ENCODE data around the gene GPI.

Gene GPI

GRCh38 chr19:34436716-34437115, 71.7 kb downstream of the GPI start:
- Histone ChIP-seq H3K4me1 (ENCODE audit: control insufficient read depth in 1 of 2, insufficient read depth in 2 of 2, low read length in 2 of 2) (peaks cover 0 to 7% of the 10 kb centered on the region in 2 donors), H3K4me3 (ENCODE audit: low read depth in 1 of 2, low read length in 2 of 2) (no peak overlapping the region), H3K27me3 (ENCODE audit: low read depth, low read length) (no peaks in the 10 kb centered on the region), H3K27ac (ENCODE audit: low read length) (no peak overlapping the region), H3K9me3 (ENCODE audit: control insufficient read depth in 1 of 2, low read length in 2 of 2) (no peaks in the 10 kb centered on the region), H3K36me3 (ENCODE audit: control insufficient read depth in 1 of 2, insufficient read depth in 2 of 2, low read length in 2 of 2) (peaks cover 32 to 50% of the 10 kb centered on the region in 2 donors)

- Histone ChIP-seq H3K27me3 (ENCODE audit: low read depth, low read length) (no peaks in the 10 kb centered on the region), H3K4me3 (ENCODE audit: low read depth in 1 of 2, low read length in 2 of 2) (no peak overlapping the region), H3K9me3 (ENCODE audit: control insufficient read depth in 1 of 2, low read length in 2 of 2) (no peaks in the 10 kb centered on the region), H3K36me3 (ENCODE audit: control insufficient read depth in 1 of 2, insufficient read depth in 2 of 2, low read length in 2 of 2) (peaks cover 63 to 68% of the 10 kb centered on the region in 2 donors), H3K27ac (ENCODE audit: low read length) (no peak overlapping the region), H3K4me1 (ENCODE audit: control insufficient read depth in 1 of 2, insufficient read depth in 2 of 2, low read length in 2 of 2) (no peaks in the 10 kb centered on the region)
Measured at GRCh38 chr19:34448191-34448590, 83.2 kb downstream of the GPI start.

All from muscle layer of duodenum (tissue), 2 donors.